Measurements from ENCODE around the gene GPR153. TPM values are rescaled to one million over a fixed set of nuclear protein-coding genes. Genes with fewer than 3 reads are reported as not detected.

The GPR153 gene
- total and polyA plus RNA-seq, 2 of the 8 experiments (the other 6 are each of a cell fraction or from before 2014, with no cell fraction given): 5.7 to 8.1 TPM

DNA sequence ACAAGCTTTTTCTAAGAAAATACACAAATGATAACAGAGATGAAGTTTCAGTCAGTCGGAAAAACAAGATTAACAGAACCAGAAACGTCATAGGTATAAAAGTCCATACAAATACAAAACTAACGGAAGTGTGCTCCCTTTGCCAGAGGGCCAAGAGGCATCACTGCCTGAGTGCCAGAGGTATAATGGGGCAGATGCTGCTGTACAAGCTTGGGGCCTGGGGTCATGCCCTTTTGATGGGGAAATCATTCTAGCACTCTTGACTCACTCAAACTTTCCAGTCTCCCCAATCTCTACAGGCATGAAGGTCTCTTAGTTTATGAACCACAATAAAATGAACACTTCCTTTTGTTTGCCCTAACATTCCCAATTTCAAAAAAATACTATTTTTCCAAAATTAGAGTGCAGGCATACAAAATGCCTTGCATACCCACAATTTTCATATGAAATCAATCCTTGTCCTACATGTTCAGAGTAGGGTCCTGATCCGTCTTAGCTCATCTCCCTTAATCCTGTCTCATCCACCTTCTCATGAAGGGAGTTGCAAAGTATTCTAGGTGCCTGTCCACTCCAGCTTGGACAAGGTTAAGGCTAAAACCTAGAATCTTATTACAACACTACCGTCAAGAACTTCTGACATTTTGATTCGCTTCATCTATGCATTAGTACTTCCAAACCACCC, 63.0 kb downstream of the GPR153 start (continued):
- TF ChIP-seq EZH2 (IDR thresholded peaks at IDR 0.05; ENCODE audit: low read depth, low read length, severe bottlenecking) (no peak), CBX5 (IDR thresholded peaks at IDR 0.05; ENCODE audit: low read depth, low read length) (no peak), POLR2A (IDR thresholded peaks at IDR 0.05; ENCODE audit: control extremely low read depth in 1 of 2, low read depth in 2 of 2, low read length in 2 of 2) (peak in 1 of 2 experiments; percentile 63; a peak in 1 of 3 replicates), SP1 (IDR thresholded peaks at IDR 0.05; ENCODE audit: low read depth, low read length) (no peak), TBP (IDR thresholded peaks at IDR 0.05; ENCODE audit: low read depth, low read length) (no peak)

Other genes with a start within 250 kb of the GPR153 start
- gene KCNAB2, start 215.2 kb downstream of the GPR153 start, total RNA-seq (2021; fragmentation: NEBNext Ultra II Directional; extraction: Animal tissue kit (Norgen Biotek cat#: 25700)): 7.0 and 7.1 TPM in 2 replicates
- gene KCNAB2, start 215.2 kb downstream of the GPR153 start, polyA plus RNA-seq (2011; rRNA removed): 4.5 and 6.2 TPM in 2 replicates
- 0.94 and 1.8 TPM in 2 replicates for gene CHD5, start 80.8 kb downstream of the GPR153 start, total RNA-seq (2021; fragmentation: NEBNext Ultra II Directional; extraction: Animal tissue kit (Norgen Biotek cat#: 25700))
- gene CHD5, start 80.8 kb downstream of the GPR153 start, polyA plus RNA-seq (2011; rRNA removed): 0.42 and 0.58 TPM in 2 replicates
- gene RPL22, start 61.5 kb downstream of the GPR153 start, total RNA-seq (2021; fragmentation: NEBNext Ultra II Directional; extraction: Animal tissue kit (Norgen Biotek cat#: 25700)): 521 and 545 TPM in 2 replicates
- 66.8 and 133 TPM in 2 replicates for gene RPL22, start 61.5 kb downstream of the GPR153 start, polyA plus RNA-seq (2011; rRNA removed)
- 3.9 and 4.2 TPM in 2 replicates for gene RNF207, start 55.0 kb downstream of the GPR153 start, total RNA-seq (2021; fragmentation: NEBNext Ultra II Directional; extraction: Animal tissue kit (Norgen Biotek cat#: 25700))
- 5.4 and 15.9 TPM in 2 replicates for gene RNF207, start 55.0 kb downstream of the GPR153 start, polyA plus RNA-seq (2011; rRNA removed)
- 105 and 106 TPM in 2 replicates for gene ICMT, start 25.1 kb downstream of the GPR153 start, total RNA-seq (2021; fragmentation: NEBNext Ultra II Directional; extraction: Animal tissue kit (Norgen Biotek cat#: 25700))
- gene ICMT, start 25.1 kb downstream of the GPR153 start, polyA plus RNA-seq (2011; rRNA removed): 67.4 and 68.4 TPM in 2 replicates
- gene HES3, start 16.9 kb downstream of the GPR153 start, total RNA-seq (2021; fragmentation: NEBNext Ultra II Directional; extraction: Animal tissue kit (Norgen Biotek cat#: 25700)): 54.3 and 67.9 TPM in 2 replicates
- 38.8 and 105 TPM in 2 replicates for gene HES3, start 16.9 kb downstream of the GPR153 start, polyA plus RNA-seq (2011; rRNA removed)
- gene ACOT7, start 132.7 kb upstream of the GPR153 start, total RNA-seq (2021; fragmentation: NEBNext Ultra II Directional; extraction: Animal tissue kit (Norgen Biotek cat#: 25700)): 150 and 151 TPM in 2 replicates
- 214 and 263 TPM in 2 replicates for gene ACOT7, start 132.7 kb upstream of the GPR153 start, polyA plus RNA-seq (2011; rRNA removed)
- gene HES2, start 158.8 kb upstream of the GPR153 start, total RNA-seq (2021; fragmentation: NEBNext Ultra II Directional; extraction: Animal tissue kit (Norgen Biotek cat#: 25700)): 0.15 and 0.36 TPM in 2 replicates
- 0.53 and 0.86 TPM in 2 replicates for gene HES2, start 158.8 kb upstream of the GPR153 start, polyA plus RNA-seq (2011; rRNA removed)
- gene ESPN, start 163.7 kb upstream of the GPR153 start, total RNA-seq (2021; fragmentation: NEBNext Ultra II Directional; extraction: Animal tissue kit (Norgen Biotek cat#: 25700)): 14.8 and 16.3 TPM in 2 replicates
- gene ESPN, start 163.7 kb upstream of the GPR153 start, polyA plus RNA-seq (2011; rRNA removed): 5.2 and 13.4 TPM in 2 replicates
- gene TNFRSF25, start 205.1 kb upstream of the GPR153 start, total RNA-seq (2021; fragmentation: NEBNext Ultra II Directional; extraction: Animal tissue kit (Norgen Biotek cat#: 25700)): 9.3 and 10.7 TPM in 2 replicates
- gene TNFRSF25, start 205.1 kb upstream of the GPR153 start, polyA plus RNA-seq (2011; rRNA removed): 19.5 and 26.1 TPM in 2 replicates
- 12.5 and 13.8 TPM in 2 replicates for gene PLEKHG5, start 230.6 kb upstream of the GPR153 start, total RNA-seq (2021; fragmentation: NEBNext Ultra II Directional; extraction: Animal tissue kit (Norgen Biotek cat#: 25700))
- 10.4 and 16.8 TPM in 2 replicates for gene PLEKHG5, start 230.6 kb upstream of the GPR153 start, polyA plus RNA-seq (2011; rRNA removed)

Data from H1 (cell line).